HUES6 (cell line): Measurements from ENCODE around the gene SYTL3.
"Not testable (repeated sequence)": the region's sequence is repeated elsewhere in the genome, so short reads cannot be mapped to it uniquely, and the experiment has no call there.

Experiments used
- H3K27ac ChIP-seq: 2 replicates; pipeline ENCODE4 v1.7.0; 2013; ENCODE audit warnings: low read depth, mild to moderate bottlenecking, low read length, inconsistent platforms
- H3K27me3 ChIP-seq: 2 replicates; pipeline ENCODE4 v1.6.1; 2013; ENCODE audit warnings: low read length; ENCODE audit not compliant: control insufficient read depth, insufficient read depth
- H3K36me3 ChIP-seq: 2 replicates; pipeline ENCODE4 v1.6.1; 2013; ENCODE audit warnings: low read length; ENCODE audit not compliant: control insufficient read depth, insufficient read depth
- H3K4me1 ChIP-seq: 2 replicates; pipeline ENCODE4 v1.6.1; 2013; ENCODE audit warnings: low read length; ENCODE audit not compliant: control insufficient read depth, insufficient read depth
- H3K4me3 ChIP-seq: 2 replicates; pipeline ENCODE4 v1.5.1; 2013; ENCODE audit warnings: low read depth, low read length
- H3K9ac ChIP-seq: one replicate; pipeline ENCODE4 v1.6.1; 2013; ENCODE audit warnings: mild to moderate bottlenecking, low read length
- H3K9me3 ChIP-seq: 2 replicates; pipeline ENCODE4 v1.6.1; 2013; ENCODE audit warnings: low read depth, low read length; ENCODE audit not compliant: control insufficient read depth, insufficient read depth

SYTL3 gene

GRCh38 chr6:158644231-158645063 lies 5.4 kb upstream of the SYTL3 start, which contains the start of gene DYNLT1:
Gene DYNLT1 (minus strand): TSS chr6:158644743. CDS start chr6:158644708, 35 bp downstream.
- peak within 1 kb of the TSS; percentile 98 for H3K9ac ChIP-seq
- H3K27me3 ChIP-seq = peaks cover 18% of the 10 kb centered on the region
- H3K27ac ChIP-seq = peak within 1 kb of the TSS; percentile 91
- peak within 1 kb of the TSS; percentile 96 for H3K4me3 ChIP-seq
- peaks cover 12% of the 10 kb centered on the region; the same call in 1 of the 2 replicates for H3K4me1 ChIP-seq
- H3K9me3 ChIP-seq = no peaks in the 10 kb centered on the region
- H3K36me3 ChIP-seq = 0 out of 2 replicates have a peak, but pooled peaks cover 4% of the 10 kb centered on the region

GRCh38 chr6:158645064-158646022 lies 4.5 kb upstream of the SYTL3 start:
- peak overlapping the region; percentile 96 for H3K4me3 ChIP-seq
- peak overlapping the region; percentile 34 for H3K9ac ChIP-seq
- no peaks in the 10 kb centered on the region for H3K9me3 ChIP-seq
- H3K27ac ChIP-seq = no peak overlapping the region
- peaks cover 18% of the 10 kb centered on the region for H3K27me3 ChIP-seq
- H3K4me1 ChIP-seq = peaks cover 9% of the 10 kb centered on the region; the same call in 1 of the 2 replicates
- no peaks in the 10 kb centered on the region for H3K36me3 ChIP-seq

- Histone ChIP-seq H3K4me3 (no peak overlapping the region), H3K9me3 (no peaks in the 10 kb centered on the region), H3K27me3 (peaks cover 18% of the 10 kb centered on the region), H3K36me3 (no peaks in the 10 kb centered on the region), H3K27ac (no peak overlapping the region), H3K4me1 (peaks cover 9% of the 10 kb centered on the region; the same call in 1 of the 2 replicates), H3K9ac (no peak overlapping the region)
These were observed 3.6 kb upstream of the SYTL3 start for GRCh38 chr6:158646023-158646910.

GRCh38 chr6:158647501-158647900 lies 2.4 kb upstream of the SYTL3 start:
- H3K27ac ChIP-seq = no peak overlapping the region
- no peaks in the 10 kb centered on the region for H3K36me3 ChIP-seq
- no peak overlapping the region for H3K9ac ChIP-seq
- no peak overlapping the region for H3K4me3 ChIP-seq
- H3K27me3 ChIP-seq = peaks cover 18% of the 10 kb centered on the region
- H3K9me3 ChIP-seq = no peaks in the 10 kb centered on the region
- H3K4me1 ChIP-seq = peaks cover 5% of the 10 kb centered on the region; the same call in 1 of the 2 replicates

- Histone ChIP-seq H3K9ac (no peak overlapping the region), H3K4me1 (peaks cover 3% of the 10 kb centered on the region; the same call in 1 of the 2 replicates), H3K4me3 (no peak overlapping the region), H3K36me3 (no peaks in the 10 kb centered on the region), H3K27ac (no peak overlapping the region), H3K9me3 (no peaks in the 10 kb centered on the region), H3K27me3 (peaks cover 18% of the 10 kb centered on the region)
These were observed 1.1 kb upstream of the SYTL3 start for GRCh38 chr6:158648682-158649131.

GRCh38 chr6:158651981-158652737 lies 2.3 kb downstream of the SYTL3 start:
- H3K9me3 ChIP-seq, H3K4me1 ChIP-seq, H3K4me3 ChIP-seq, H3K27ac ChIP-seq, H3K9ac ChIP-seq, H3K27me3 ChIP-seq, H3K36me3 ChIP-seq: not testable (repeated sequence)

- no peak overlapping the region for H3K27ac ChIP-seq
These were observed 3.9 kb downstream of the SYTL3 start for GRCh38 chr6:158653577-158654354.

GRCh38 chr6:158654498-158654897 lies 4.6 kb downstream of the SYTL3 start:
- H3K9me3 ChIP-seq = no peaks in the 10 kb centered on the region
- no peak overlapping the region for H3K27ac ChIP-seq
- H3K4me3 ChIP-seq = no peak overlapping the region
- H3K4me1 ChIP-seq = peaks cover 9% of the 10 kb centered on the region
- no peak overlapping the region for H3K9ac ChIP-seq
- H3K27me3 ChIP-seq = no peaks in the 10 kb centered on the region
- H3K36me3 ChIP-seq = no peaks in the 10 kb centered on the region

More at GRCh38 chr6:158653577-158654354, 3.9 kb downstream of the SYTL3 start:
- H3K9ac ChIP-seq = no peak overlapping the region
- no peak overlapping the region for H3K4me3 ChIP-seq
- H3K36me3 ChIP-seq = no peaks in the 10 kb centered on the region
- H3K27me3 ChIP-seq = no peaks in the 10 kb centered on the region
- H3K4me1 ChIP-seq = peaks cover 9% of the 10 kb centered on the region
- H3K9me3 ChIP-seq = no peaks in the 10 kb centered on the region

- no peaks in the 10 kb centered on the region for H3K36me3 ChIP-seq
- no peak overlapping the region for H3K27ac ChIP-seq
- no peak overlapping the region for H3K4me3 ChIP-seq
- no peaks in the 10 kb centered on the region for H3K9me3 ChIP-seq
- H3K4me1 ChIP-seq = peaks cover 9% of the 10 kb centered on the region
- no peak overlapping the region for H3K9ac ChIP-seq
- no peaks in the 10 kb centered on the region for H3K27me3 ChIP-seq
These were observed 5.2 kb downstream of the SYTL3 start for GRCh38 chr6:158654960-158655489.
